Fibroblast of lung (primary cell): ENCODE results near the gene ZNF214. TPM values are rescaled to one million over a fixed set of nuclear protein-coding genes. Genes with fewer than 3 reads are reported as not detected.
"Not testable (repeated sequence)": the region's sequence is repeated elsewhere in the genome, so short reads cannot be mapped to it uniquely, and the experiment has no call there.

Experiments
- DNase-seq, 2 donors: peaks; one replicate each; pipeline versions ENCODE4 v3.0.0 to v3.0.0-alpha.2; 2010; ENCODE audit warnings: low read depth in 2 of 2
- H2AFZ ChIP-seq: 2 replicates; pipeline ENCODE4 v1.5.1; 2012; ENCODE audit warnings: low read length, control low read depth, inconsistent platforms
- H3K27ac ChIP-seq: 2 replicates; pipeline ENCODE4 v1.5.1; 2011; ENCODE audit warnings: low read length, control low read depth; ENCODE audit not compliant: insufficient read depth
- H3K27me3 ChIP-seq: 2 replicates; pipeline ENCODE4 v1.5.1; 2011; ENCODE audit warnings: mild to moderate bottlenecking, low read length; ENCODE audit not compliant: control insufficient read depth, insufficient read depth
- H3K36me3 ChIP-seq: 2 replicates; pipeline ENCODE4 v1.5.1; 2011; ENCODE audit warnings: low read length; ENCODE audit not compliant: control insufficient read depth, insufficient read depth
- H3K4me1 ChIP-seq: 2 replicates; pipeline ENCODE4 v1.5.1; 2011; ENCODE audit warnings: low read length; ENCODE audit not compliant: control insufficient read depth, insufficient read depth; ENCODE audit errors: extremely low read depth
- H3K4me2 ChIP-seq: 2 replicates; pipeline ENCODE4 v1.5.1; 2011; ENCODE audit warnings: low read length, control low read depth; ENCODE audit not compliant: insufficient read depth; ENCODE audit errors: extremely low read depth
- H3K4me3 ChIP-seq, 4 experiments: fragments of 200-600 bp in 1 of 4; sonication (generic) in 1 of 4; replicated peaks in 1 of 4; 2 replicates each; pipeline ENCODE4 v1.5.1; 2011 to 2016; ENCODE audit warnings: low read length in 4 of 4, low read depth in 3 of 4, mild to moderate bottlenecking in 3 of 4, control low read depth in 2 of 4, inconsistent platforms in 1 of 4, mixed read lengths in 1 of 4; ENCODE audit not compliant: insufficient read depth in 1 of 4; ENCODE audit errors: control extremely low read depth in 1 of 4
- H3K79me2 ChIP-seq: 2 replicates; pipeline ENCODE4 v1.5.1; 2012; ENCODE audit warnings: mild to moderate bottlenecking, low read length, inconsistent platforms; ENCODE audit not compliant: control insufficient read depth, insufficient read depth
- H3K9ac ChIP-seq: 2 replicates; pipeline ENCODE4 v1.5.1; 2011; ENCODE audit warnings: mild to moderate bottlenecking, low read length, control low read depth; ENCODE audit not compliant: insufficient read depth
- H3K9me3 ChIP-seq: 2 replicates; pipeline ENCODE4 v1.5.1; 2012; ENCODE audit warnings: low read depth, low read length; ENCODE audit not compliant: control insufficient read depth, insufficient read depth
- H4K20me1 ChIP-seq: 2 replicates; pipeline ENCODE4 v1.5.1; 2011; ENCODE audit warnings: low read length; ENCODE audit not compliant: control insufficient read depth, insufficient read depth; ENCODE audit errors: extremely low read depth
- EZH2 ChIP-seq: IDR thresholded peaks from 2 replicates; pipeline ENCODE4 v1.5.1; 2012; ENCODE audit warnings: low read length, control low read depth, mild to moderate bottlenecking; ENCODE audit errors: missing control alignments
- polyA plus RNA-seq, 2 donors: library from polyadenylated mRNA; depleted of rRNA in 1 of 2; stranded (reverse) in 1 of 2; unstranded in 1 of 2; fragments of >200 nt; gene quantifications; 2 replicates each; pipeline ENCODE4 v1.2.1, GENCODE V29; 2011 to 2012; ENCODE audit warnings: missing spikeins in 1 of 2
- total RNA-seq: library from RNA; depleted of rRNA; stranded (reverse); fragments of >200 nt; gene quantifications from 2 replicates; pipeline ENCODE4 v1.2.1, GENCODE V29; 2014
- TF ChIP-seq, protein P1 (sequence below), 2 donors: IDR thresholded peaks in 1 of 2; conservative IDR thresholded peaks in 1 of 2; 1 replicate in 1 of 2; 2 replicates in 1 of 2; pipeline ENCODE4 v1.5.1; 2011 to 2012; ENCODE audit warnings: low read length in 2 of 2, control low read depth in 1 of 2, inconsistent platforms in 1 of 2, low read depth in 1 of 2, mild to moderate bottlenecking in 1 of 2

Gene ZNF214
- total and polyA plus RNA-seq, 2 donors (not counting 1 experiment from before 2014, with no cell fraction given): 1.8 to 9.9 TPM

GRCh38 chr11:6968816-6969215 lies 51.3 kb downstream of the ZNF214 start:
- TF ChIP-seq, protein P1, sequence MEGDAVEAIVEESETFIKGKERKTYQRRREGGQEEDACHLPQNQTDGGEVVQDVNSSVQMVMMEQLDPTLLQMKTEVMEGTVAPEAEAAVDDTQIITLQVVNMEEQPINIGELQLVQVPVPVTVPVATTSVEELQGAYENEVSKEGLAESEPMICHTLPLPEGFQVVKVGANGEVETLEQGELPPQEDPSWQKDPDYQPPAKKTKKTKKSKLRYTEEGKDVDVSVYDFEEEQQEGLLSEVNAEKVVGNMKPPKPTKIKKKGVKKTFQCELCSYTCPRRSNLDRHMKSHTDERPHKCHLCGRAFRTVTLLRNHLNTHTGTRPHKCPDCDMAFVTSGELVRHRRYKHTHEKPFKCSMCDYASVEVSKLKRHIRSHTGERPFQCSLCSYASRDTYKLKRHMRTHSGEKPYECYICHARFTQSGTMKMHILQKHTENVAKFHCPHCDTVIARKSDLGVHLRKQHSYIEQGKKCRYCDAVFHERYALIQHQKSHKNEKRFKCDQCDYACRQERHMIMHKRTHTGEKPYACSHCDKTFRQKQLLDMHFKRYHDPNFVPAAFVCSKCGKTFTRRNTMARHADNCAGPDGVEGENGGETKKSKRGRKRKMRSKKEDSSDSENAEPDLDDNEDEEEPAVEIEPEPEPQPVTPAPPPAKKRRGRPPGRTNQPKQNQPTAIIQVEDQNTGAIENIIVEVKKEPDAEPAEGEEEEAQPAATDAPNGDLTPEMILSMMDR (conservative IDR thresholded peaks at IDR 0.05 in 1 of 2, IDR thresholded peaks at IDR 0.05 in 1 of 2; ENCODE audit: low read depth in 1 of 2, low read length in 2 of 2): no peak
- no peak for TF ChIP-seq EZH2
- Histone ChIP-seq H3K4me2 (no peak overlapping the region), H2AFZ (no peak overlapping the region), H3K9me3 (no peaks in the 10 kb centered on the region), H3K79me2 (no peaks in the 10 kb centered on the region), H3K4me3 (no peak overlapping the region), H4K20me1 (no peaks in the 10 kb centered on the region), H3K27me3 (no peaks in the 10 kb centered on the region), H3K9ac (no peak overlapping the region), H3K27ac (peak overlapping the region; percentile 45), H3K4me1 (no peaks in the 10 kb centered on the region), H3K36me3 (no peaks in the 10 kb centered on the region)
- DNase-seq: peak; percentile 46 to 54

GRCh38 chr11:6962673-6963072 lies 57.5 kb downstream of the ZNF214 start:
- H3K27me3 ChIP-seq: no peaks in the 10 kb centered on the region
- H3K79me2 ChIP-seq: no peaks in the 10 kb centered on the region
- no peaks in the 10 kb centered on the region for H3K4me1 ChIP-seq
- no peak overlapping the region for H3K9ac ChIP-seq
- H3K27ac ChIP-seq: no peak overlapping the region
- no peaks in the 10 kb centered on the region for H4K20me1 ChIP-seq
- no peak for DNase-seq
- H3K36me3 ChIP-seq: no peaks in the 10 kb centered on the region
- H2AFZ ChIP-seq: no peak overlapping the region
- H3K4me2 ChIP-seq: no peak overlapping the region
- H3K9me3 ChIP-seq: no peaks in the 10 kb centered on the region
- no peak overlapping the region for H3K4me3 ChIP-seq
- no peak for TF ChIP-seq EZH2
- TF ChIP-seq, protein P1 (conservative IDR thresholded peaks at IDR 0.05 in 1 of 2, IDR thresholded peaks at IDR 0.05 in 1 of 2; ENCODE audit: low read depth in 1 of 2, low read length in 2 of 2): no peak

GRCh38 chr11:6962141-6962540 lies 58.0 kb downstream of the ZNF214 start:
- Histone ChIP-seq H3K36me3 (no peaks in the 10 kb centered on the region), H3K79me2 (no peaks in the 10 kb centered on the region), H3K9ac (no peak overlapping the region), H3K9me3 (no peaks in the 10 kb centered on the region), H3K27me3 (no peaks in the 10 kb centered on the region), H3K4me2 (no peak overlapping the region), H3K4me3 (no peak overlapping the region), H4K20me1 (no peaks in the 10 kb centered on the region), H3K4me1 (no peaks in the 10 kb centered on the region), H2AFZ (no peak overlapping the region), H3K27ac (no peak overlapping the region)
- TF ChIP-seq EZH2: no peak
- TF ChIP-seq, protein P1 (conservative IDR thresholded peaks at IDR 0.05 in 1 of 2, IDR thresholded peaks at IDR 0.05 in 1 of 2; ENCODE audit: low read depth in 1 of 2, low read length in 2 of 2): no peak
- peak in 1 of 2 donors; percentile 2 for DNase-seq

GRCh38 chr11:6954248-6954647 lies 65.9 kb downstream of the ZNF214 start:
- H3K9me3 ChIP-seq, H3K79me2 ChIP-seq, H3K36me3 ChIP-seq, H3K27me3 ChIP-seq, H2AFZ ChIP-seq, H3K4me2 ChIP-seq, H3K4me3 ChIP-seq, H3K4me1 ChIP-seq, H3K9ac ChIP-seq, DNase-seq, H4K20me1 ChIP-seq, H3K27ac ChIP-seq: not testable (repeated sequence)
